ENCODE data around the gene TAP1. TPM values are rescaled to one million over a fixed set of nuclear protein-coding genes. Genes with fewer than 3 reads are reported as not detected.

The TAP1 gene
- total RNA-seq, 2 experiments from 2014 or later = 187 TPM

Other genes starting within 250 kb of the TAP1 start
- gene HLA-DQA1, start 216.3 kb downstream of the TAP1 start, total RNA-seq = under 1 TPM; 0.81 to 0.93 TPM
- 1 to 10 TPM; 6.2 to 7.4 TPM for gene HLA-DQB1, start 187.0 kb downstream of the TAP1 start, total RNA-seq
- gene HLA-DQA2, start 112.3 kb downstream of the TAP1 start, total RNA-seq = not detected
- gene HLA-DQB2, start 90.2 kb downstream of the TAP1 start, total RNA-seq = not detected
- 1 to 10 TPM in 1 of 2 experiments, under 1 TPM in 1; 0.91 to 1.1 TPM for gene HLA-DOB, start 36.7 kb downstream of the TAP1 start, total RNA-seq
- 100 to 1,000 TPM; 136 to 138 TPM for gene TAP2, start 15.0 kb downstream of the TAP1 start, total RNA-seq
- gene PSMB8, start 9.7 kb downstream of the TAP1 start, total RNA-seq = 100 to 1,000 TPM; 286 to 308 TPM
- gene PSMB9, start 488 bp upstream of the TAP1 start, total RNA-seq = 100 to 1,000 TPM; 238 to 241 TPM
- gene HLA-DMB, start 87.3 kb upstream of the TAP1 start, total RNA-seq = 1 to 10 TPM in 1 of 2 experiments, under 1 TPM in 1; 0.76 to 1.3 TPM
- gene HLA-DMA, start 99.4 kb upstream of the TAP1 start, total RNA-seq = 10 to 100 TPM; 12.7 to 14.5 TPM
- gene BRD2, start 114.9 kb upstream of the TAP1 start, total RNA-seq = 100 to 1,000 TPM; 168 to 197 TPM
- 1 to 10 TPM; 1.4 to 1.6 TPM for gene HLA-DOA, start 155.9 kb upstream of the TAP1 start, total RNA-seq
- gene HLA-DPA1, start 219.9 kb upstream of the TAP1 start, total RNA-seq = 10 to 100 TPM; 12.1 to 15.3 TPM
- gene HLA-DPB1, start 222.3 kb upstream of the TAP1 start, total RNA-seq = 1 to 10 TPM; 2.8 to 4.0 TPM